K562 (cell line): ENCODE data around the gene KRTAP5-6. TPM values are rescaled to one million over a fixed set of nuclear protein-coding genes. Genes with fewer than 3 reads are reported as not detected.

Experiments
- ATAC-seq: fragments of 200-7000 bp; cut with Tn5 transposase; 3 replicates; pipeline ENCODE4 v1.9.1; 2020; ENCODE audit warnings: moderate library complexity
- BruUV-seq: library from RNA; stranded (reverse); fragments of 400-500 nt; replicated peaks from 2 replicates; lab custom pipeline; 2021; lab: Mats Ljungman, UMichigan
- CTCF ChIA-PET: fragments of 300-600 bp; formaldehyde crosslinking; extraction: SDS; loops from one replicate; lab custom pipeline; 2021; ENCODE audit warnings: low intra/inter-chr PET ratio; lab: Yijun Ruan, JAX
- POLR2A ChIA-PET: fragments of 300-600, 350-650 bp; sonication (Branson Sonifier 250); formaldehyde crosslinking; extraction: SDS; loops from one replicate; lab custom pipeline; 2021; ENCODE audit warnings: antibody characterized with exemption, inconsistent platforms; lab: Yijun Ruan, JAX
- DNase-seq, 4 experiments: peaks; one replicate each; pipeline versions ENCODE4 v3.0.0 to v3.0.0-alpha.2; 2011 to 2018; ENCODE audit warnings: low spot score in 3 of 4, mixed read lengths in 3 of 4; ENCODE audit errors: extremely low read depth in 1 of 4
- FAIRE-seq: peaks from 2 replicates; lab custom pipeline; 2011; peaks lifted over from hg19 to GRCh38; lab: Jason Lieb, UNC
- H2AFZ ChIP-seq: 2 replicates; pipeline ENCODE4 v1.6.0; 2011; ENCODE audit warnings: low read depth, low read length, control low read depth, inconsistent platforms
- H3K27ac ChIP-seq: fragments of 200-600 bp; 3 replicates; pipeline ENCODE4 v1.8.0; 2011; ENCODE audit warnings: low read depth, mild to moderate bottlenecking, control low read depth, inconsistent platforms, low read length, moderate library complexity, mixed read lengths; ENCODE audit errors: extremely low read depth
- H3K27me3 ChIP-seq, 2 experiments: fragments of 300-600 bp in 1 of 2; 2 replicates in 1 of 2; 3 replicates in 1 of 2; pipeline versions ENCODE4 v1.6.0 to v1.8.0; 2011; ENCODE audit warnings: inconsistent platforms in 2 of 2, low read length in 2 of 2, mild to moderate bottlenecking in 1 of 2, mixed read lengths in 1 of 2, moderate library complexity in 1 of 2; ENCODE audit not compliant: control insufficient read depth in 2 of 2, insufficient read depth in 2 of 2
- H3K36me3 ChIP-seq: fragments of 300-600 bp; 3 replicates; pipeline ENCODE4 v1.8.0; 2011; ENCODE audit warnings: mild to moderate bottlenecking, low read length, inconsistent platforms; ENCODE audit not compliant: control insufficient read depth, insufficient read depth
- H3K4me1 ChIP-seq, 2 experiments: fragments of 200-600 bp in 1 of 2; replicated peaks in 1 of 2; 2 replicates in 1 of 2; 3 replicates in 1 of 2; pipeline versions ENCODE4 v1.5.1 to v1.8.0; 2011; ENCODE audit warnings: inconsistent platforms in 2 of 2, low read length in 2 of 2, mild to moderate bottlenecking in 1 of 2, mixed read lengths in 1 of 2, moderate library complexity in 1 of 2; ENCODE audit not compliant: control insufficient read depth in 2 of 2, insufficient read depth in 2 of 2
- H3K4me2 ChIP-seq: 2 replicates; pipeline ENCODE4 v1.6.1; 2011; ENCODE audit warnings: low read length, control low read depth, inconsistent platforms, mixed read lengths; ENCODE audit not compliant: insufficient read depth
- H3K4me3 ChIP-seq: fragments of 200-600 bp; sonication (generic), shearing (Covaris generic); 2 replicates; pipeline ENCODE4 v1.5.1; 2016; ENCODE audit warnings: control low read depth, inconsistent platforms
- H3K79me2 ChIP-seq: fragments of 200-600 bp; 3 replicates; pipeline ENCODE4 v1.8.0; 2011; ENCODE audit warnings: low read length, inconsistent platforms; ENCODE audit not compliant: control insufficient read depth, insufficient read depth
- H3K9ac ChIP-seq, 2 experiments: 2 replicates each; pipeline versions ENCODE4 v1.6.0 to v1.6.1; 2011; ENCODE audit warnings: low read depth in 2 of 2, low read length in 2 of 2, control low read depth in 1 of 2, inconsistent platforms in 1 of 2, mild to moderate bottlenecking in 1 of 2, mixed read lengths in 1 of 2; ENCODE audit not compliant: insufficient read depth in 1 of 2
- H3K9me1 ChIP-seq: one replicate; pipeline ENCODE4 v1.6.0; 2011; ENCODE audit warnings: inconsistent platforms, mild to moderate bottlenecking, low read length, moderate library complexity; ENCODE audit not compliant: control insufficient read depth, insufficient read depth
- H3K9me3 ChIP-seq: replicated peaks from 2 replicates; pipeline ENCODE4 v1.5.1; 2011; ENCODE audit warnings: low read depth, low read length, inconsistent platforms; ENCODE audit not compliant: control insufficient read depth, insufficient read depth
- H4K20me1 ChIP-seq: replicated peaks from 2 replicates; pipeline ENCODE4 v1.6.1; 2011; ENCODE audit warnings: low read length, inconsistent platforms, mixed read lengths; ENCODE audit not compliant: control insufficient read depth, insufficient read depth
- CTBP1 ChIP-seq: fragments of 450-650 bp; IDR thresholded peaks from 2 replicates; pipeline ENCODE4 v1.6.1; 2016; ENCODE audit warnings: borderline replicate concordance
- EHMT2 ChIP-seq: fragments of 450-650 bp; IDR thresholded peaks from 2 replicates; pipeline ENCODE4 v1.6.1; 2018; ENCODE audit warnings: antibody characterized with exemption
- HEY1 ChIP-seq: fragments of 250-450 bp; sonication (Bioruptor Pico); IDR thresholded peaks from 2 replicates; pipeline ENCODE4 v1.5.0; 2020; ENCODE audit warnings: mild to moderate bottlenecking, moderate library complexity, borderline replicate concordance
- PHF20 ChIP-seq: fragments of 450-650 bp; IDR thresholded peaks from 2 replicates; pipeline ENCODE4 v1.6.1; 2018; ENCODE audit not compliant: partially characterized antibody
- WHSC1 ChIP-seq: IDR thresholded peaks from one replicate; pipeline ENCODE4 v1.6.1; 2012; ENCODE audit warnings: low read length, control low read depth, inconsistent platforms
- WGBS: fragments of 100-300 bp; shearing (Covaris generic); methylation state at CpG from one replicate; pipeline ENCODE4 v1.1.6; 2016; ENCODE audit warnings: low coverage, mixed read lengths; ENCODE audit not compliant: insufficient coverage; ENCODE audit errors: missing lambda C conversion rate; 5-methylcytosine and 5-hydroxymethylcytosine counted together
- in situ Hi-C: fragments of 300-500 bp; cut with MboI; formaldehyde crosslinking; loops from 4 replicates; pipeline ENCODE4 v1.15.0; 2018; ENCODE audit warnings: inconsistent platforms, mixed read lengths
- intact Hi-C: fragments of 100-400 bp; cut with micrococcal nuclease; formaldehyde crosslinking; loops from 2 replicates; pipeline ENCODE4 v1.14.2; 2022
- polyA plus RNA-seq, 8 experiments: library from polyadenylated mRNA; depleted of rRNA in 4 of 8; stranded (reverse) in 5 of 8; unstranded in 3 of 8; fragments of >200 nt; fragmentation: Nextera tagmentation in 2 of 8; fragmentation: Illumina TruSeq in 1 of 8; extraction: Ambion mirVana in 2 of 8; extraction: Trizol in 1 of 8; gene quantifications; 2 replicates each; pipeline versions ENCODE4 v1.2.1 to v1.2.3, GENCODE V29; 2011 to 2014; ENCODE audit warnings: inconsistent platforms in 1 of 8, missing spikeins in 1 of 8
- total RNA-seq, 7 experiments: library from RNA; depleted of rRNA in 6 of 7; stranded (reverse); fragments of >200 nt in 6 of 7; fragmentation: Illumina TruSeq in 2 of 7; extraction: Trizol in 2 of 7; gene quantifications; 2 replicates each; pipeline versions ENCODE4 v1.2.1 to v1.2.3, GENCODE V29; 2011 to 2021; ENCODE audit warnings: low replicate concordance in 1 of 7
- TF ChIP-seq, protein P1 (sequence below): fragments of 450-650 bp; IDR thresholded peaks from 2 replicates; pipeline ENCODE4 v1.6.1; 2017; ENCODE audit warnings: antibody characterized with exemption

Gene KRTAP5-6
- total and polyA plus RNA-seq, 9 of the 15 experiments (the other 6 are each of a cell fraction or from before 2014, with no cell fraction given) = not detected

DNA sequence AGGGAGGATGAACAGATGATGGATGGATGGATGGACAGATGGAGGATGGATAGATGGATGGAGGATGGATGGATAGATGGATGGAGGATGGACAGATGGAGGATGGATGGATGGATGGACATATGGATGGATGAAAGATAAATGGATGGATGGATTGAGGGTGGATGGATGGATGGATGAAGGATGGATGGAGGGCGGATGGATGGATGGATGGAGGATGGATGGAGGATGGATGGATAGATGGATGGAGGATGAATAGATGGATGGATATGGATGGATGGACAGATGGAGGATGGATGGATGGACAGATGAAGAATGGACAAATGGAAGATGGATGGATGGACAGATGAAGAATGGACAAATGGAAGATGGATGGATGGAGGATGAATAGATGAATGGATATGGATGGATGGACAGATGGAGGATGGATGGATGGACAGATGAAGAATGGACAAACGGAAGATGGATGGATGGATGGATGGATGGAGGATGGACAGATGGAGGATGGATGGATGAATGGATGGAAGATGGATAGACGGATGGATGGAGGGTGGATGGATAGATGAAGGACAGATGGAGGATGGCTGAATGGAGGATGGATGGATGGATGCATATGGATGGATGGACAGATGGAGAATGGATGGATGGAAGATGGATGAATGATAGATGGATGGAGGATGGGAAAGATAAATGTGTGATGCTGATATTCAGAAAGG is 46.0 kb downstream of the KRTAP5-6 start:
- POLR2A ChIA-PET = no interaction called here

More for the DNA sequence above, 46.0 kb downstream of the KRTAP5-6 start:
- no peaks in the 10 kb centered on the region for H3K79me2 ChIP-seq
- 0% methylated on average over 3 of the region's 3 CpGs for WGBS
- H4K20me1 ChIP-seq = 0 out of 2 replicates have a peak, but pooled peaks cover 4% of the 10 kb centered on the region
- H3K4me1 ChIP-seq = peaks cover 0 to 5% of the 10 kb centered on the region in 2 experiments; a peak in 1 of 5 replicates
- BruUV-seq = no TSS peak
- intact Hi-C loops (no loop called here), in situ Hi-C loops (no loop called here)
- FAIRE-seq = no peak
- H2AFZ ChIP-seq = no peak overlapping the region
- H3K27ac ChIP-seq = no peak overlapping the region
- H3K36me3 ChIP-seq = no peaks in the 10 kb centered on the region
- no peak overlapping the region for H3K4me2 ChIP-seq
- no peak overlapping the region for H3K9ac ChIP-seq
- no peak for DNase-seq
- H3K9me1 ChIP-seq = no peaks in the 10 kb centered on the region
- CTCF ChIA-PET = interaction anchor here (1.6 kb wide), 1 partner anchor 90 kb away, joined by 10 read pairs; no protein-coding TSS in a partner anchor
- TF ChIP-seq PHF20 (peak; percentile 22), HEY1 (no peak), CTBP1 (0 out of 2 replicates have a peak, but pooled peaks have one; percentile 17), EHMT2 (peak; percentile 16; the same call in 1 of the 2 replicates), WHSC1 (no peak)
- TF ChIP-seq, protein P1, sequence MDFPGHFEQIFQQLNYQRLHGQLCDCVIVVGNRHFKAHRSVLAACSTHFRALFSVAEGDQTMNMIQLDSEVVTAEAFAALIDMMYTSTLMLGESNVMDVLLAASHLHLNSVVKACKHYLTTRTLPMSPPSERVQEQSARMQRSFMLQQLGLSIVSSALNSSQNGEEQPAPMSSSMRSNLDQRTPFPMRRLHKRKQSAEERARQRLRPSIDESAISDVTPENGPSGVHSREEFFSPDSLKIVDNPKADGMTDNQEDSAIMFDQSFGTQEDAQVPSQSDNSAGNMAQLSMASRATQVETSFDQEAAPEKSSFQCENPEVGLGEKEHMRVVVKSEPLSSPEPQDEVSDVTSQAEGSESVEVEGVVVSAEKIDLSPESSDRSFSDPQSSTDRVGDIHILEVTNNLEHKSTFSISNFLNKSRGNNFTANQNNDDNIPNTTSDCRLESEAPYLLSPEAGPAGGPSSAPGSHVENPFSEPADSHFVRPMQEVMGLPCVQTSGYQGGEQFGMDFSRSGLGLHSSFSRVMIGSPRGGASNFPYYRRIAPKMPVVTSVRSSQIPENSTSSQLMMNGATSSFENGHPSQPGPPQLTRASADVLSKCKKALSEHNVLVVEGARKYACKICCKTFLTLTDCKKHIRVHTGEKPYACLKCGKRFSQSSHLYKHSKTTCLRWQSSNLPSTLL = no peak
- H3K9me3 ChIP-seq = peaks cover 8% of the 10 kb centered on the region
- H3K27me3 ChIP-seq = peaks cover 5 to 24% of the 10 kb centered on the region in 2 experiments; a peak in 3 of 5 replicates
- no peak for ATAC-seq
- no peak overlapping the region for H3K4me3 ChIP-seq
